HG02798 (cell line): ENCODE results near the gene CST5.
"Not testable (repeated sequence)": the region's sequence is repeated elsewhere in the genome, so short reads cannot be mapped to it uniquely, and the experiment has no call there.

Source experiments
- ATAC-seq: cut with Tn5 transposase; IDR thresholded peaks from one replicate; pipeline ENCODE4 v1.9.1; 2021; ENCODE audit warnings: mild to moderate bottlenecking; ENCODE audit not compliant: unreplicated experiment, poor library complexity

Gene CST5, protein sequence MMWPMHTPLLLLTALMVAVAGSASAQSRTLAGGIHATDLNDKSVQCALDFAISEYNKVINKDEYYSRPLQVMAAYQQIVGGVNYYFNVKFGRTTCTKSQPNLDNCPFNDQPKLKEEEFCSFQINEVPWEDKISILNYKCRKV

DNA sequence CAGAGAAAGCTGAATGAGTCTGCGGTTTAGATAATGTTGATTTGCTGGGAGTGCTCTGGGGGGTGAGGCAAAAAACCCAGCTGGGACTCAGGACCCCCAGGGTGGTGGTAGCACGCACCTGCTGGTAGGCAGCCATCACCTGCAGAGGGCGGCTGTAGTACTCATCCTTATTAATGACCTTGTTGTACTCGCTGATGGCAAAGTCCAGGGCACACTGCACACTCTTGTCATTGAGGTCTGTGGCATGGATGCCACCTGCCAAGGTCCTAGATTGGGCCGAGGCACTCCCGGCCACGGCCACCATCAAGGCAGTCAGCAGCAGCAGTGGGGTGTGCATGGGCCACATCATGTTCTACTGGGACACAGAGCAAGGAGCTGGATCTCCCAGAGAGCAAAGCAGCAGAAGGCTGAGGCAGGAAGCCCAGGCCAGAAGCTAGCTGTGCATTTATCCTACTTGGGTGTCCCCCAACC, at the start of gene CST5:
TSS of gene CST5 (minus strand) at position 421 of the 471 bp plus-strand sequence. CDS start at position 349, 72 bp downstream.
- no peak for ATAC-seq

DNA sequence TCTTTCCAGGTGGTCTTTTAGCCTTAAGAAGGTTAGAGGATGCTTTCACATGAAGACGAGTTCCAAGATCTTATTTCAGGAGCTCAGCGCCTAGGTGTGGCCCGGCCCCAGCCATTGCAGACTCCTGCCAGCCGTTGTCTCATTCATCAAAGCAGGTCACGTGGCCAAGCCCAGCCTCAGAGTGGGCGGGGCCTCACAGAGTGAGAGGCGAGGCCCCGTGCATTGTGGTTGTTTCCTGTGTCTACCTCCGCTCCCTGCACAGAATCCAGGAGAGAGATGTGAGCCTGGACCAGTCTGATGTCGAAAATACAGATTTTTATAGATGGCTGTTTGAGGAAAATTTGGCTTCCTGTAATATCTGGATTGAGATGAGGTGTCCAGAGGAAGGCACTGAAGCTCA, 49.2 kb upstream of the CST5 start:
- ATAC-seq: no peak

DNA sequence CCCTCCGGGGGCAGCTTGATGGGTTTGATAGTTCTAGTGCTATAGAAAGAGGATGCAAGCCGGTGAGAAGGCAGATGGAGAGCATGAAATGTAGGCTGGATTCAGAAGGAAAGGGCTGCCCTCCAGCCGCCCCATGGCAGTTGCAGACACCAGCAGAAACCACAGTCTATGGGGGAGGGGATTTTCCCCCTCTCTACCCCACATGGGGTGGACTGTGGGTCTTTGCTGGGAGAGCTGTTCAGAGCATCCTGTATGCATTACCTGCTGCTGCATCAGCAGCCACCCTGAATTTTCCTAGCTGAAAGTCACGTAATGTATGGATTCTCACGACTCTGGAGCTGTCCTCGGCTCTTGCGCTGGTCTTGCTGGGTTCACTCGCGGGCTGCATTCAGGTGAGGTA, 48.8 kb upstream of the CST5 start:
- ATAC-seq: no peak

DNA sequence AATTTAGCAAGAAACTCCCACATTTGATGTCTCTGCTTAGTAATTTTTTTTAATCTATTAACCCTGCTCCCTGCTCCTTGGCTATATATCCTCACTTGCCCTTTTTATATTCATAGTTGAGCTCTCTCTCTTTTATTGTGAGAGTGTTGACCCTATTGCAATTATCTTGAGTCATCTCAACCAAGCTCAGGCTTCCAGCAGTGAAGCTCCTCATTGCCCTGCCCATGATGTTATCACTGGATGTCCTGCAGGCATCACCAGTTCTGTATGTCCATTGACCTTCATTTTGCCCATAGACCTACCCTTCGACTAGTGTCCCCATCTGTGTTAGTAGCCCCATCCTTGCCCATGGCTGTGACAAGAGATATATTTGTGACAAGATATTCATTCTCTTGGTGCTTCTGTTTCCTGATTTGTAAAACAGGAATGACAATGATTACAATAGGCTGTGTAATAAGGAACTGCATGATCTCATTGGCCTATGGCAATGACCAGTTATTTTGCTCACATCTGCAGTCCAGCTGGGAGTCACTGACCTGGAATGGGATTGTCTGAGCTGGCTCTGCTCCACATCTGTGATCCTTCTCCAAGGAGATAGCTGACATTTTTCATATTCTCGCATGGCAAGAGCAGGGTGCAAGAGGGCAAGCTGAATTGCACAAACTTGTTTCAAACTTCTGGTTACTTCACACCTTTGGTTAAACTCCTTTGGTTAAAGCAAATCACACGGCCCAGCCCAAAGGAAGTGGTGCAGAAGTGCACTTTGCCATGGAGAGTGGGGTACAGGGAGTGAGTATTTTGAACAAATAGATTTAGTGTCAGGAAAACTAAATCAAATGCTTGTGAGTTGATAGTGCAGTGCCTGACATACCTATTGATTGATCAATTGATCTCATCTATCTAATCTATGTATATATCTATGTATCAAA, 47.7 kb upstream of the CST5 start:
- ATAC-seq: no peak

DNA sequence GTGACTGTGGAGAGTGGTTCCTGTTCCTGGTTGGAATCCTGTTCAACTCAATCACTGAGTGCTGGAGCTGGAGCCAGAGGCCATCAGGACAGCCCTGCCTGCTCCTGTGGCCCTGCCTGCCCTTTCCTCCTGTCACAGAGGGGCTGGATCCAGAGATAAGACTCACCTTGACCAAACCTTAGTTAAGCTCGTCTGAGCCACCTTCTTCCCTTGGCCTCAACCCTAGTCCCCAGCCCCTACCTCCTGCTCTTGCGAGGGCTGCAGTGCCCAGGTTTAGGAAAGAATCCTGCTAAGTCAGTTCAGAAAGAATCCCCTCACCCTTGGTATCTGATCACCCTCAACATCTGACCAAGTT, 47.0 kb upstream of the CST5 start:
- ATAC-seq: no peak

DNA sequence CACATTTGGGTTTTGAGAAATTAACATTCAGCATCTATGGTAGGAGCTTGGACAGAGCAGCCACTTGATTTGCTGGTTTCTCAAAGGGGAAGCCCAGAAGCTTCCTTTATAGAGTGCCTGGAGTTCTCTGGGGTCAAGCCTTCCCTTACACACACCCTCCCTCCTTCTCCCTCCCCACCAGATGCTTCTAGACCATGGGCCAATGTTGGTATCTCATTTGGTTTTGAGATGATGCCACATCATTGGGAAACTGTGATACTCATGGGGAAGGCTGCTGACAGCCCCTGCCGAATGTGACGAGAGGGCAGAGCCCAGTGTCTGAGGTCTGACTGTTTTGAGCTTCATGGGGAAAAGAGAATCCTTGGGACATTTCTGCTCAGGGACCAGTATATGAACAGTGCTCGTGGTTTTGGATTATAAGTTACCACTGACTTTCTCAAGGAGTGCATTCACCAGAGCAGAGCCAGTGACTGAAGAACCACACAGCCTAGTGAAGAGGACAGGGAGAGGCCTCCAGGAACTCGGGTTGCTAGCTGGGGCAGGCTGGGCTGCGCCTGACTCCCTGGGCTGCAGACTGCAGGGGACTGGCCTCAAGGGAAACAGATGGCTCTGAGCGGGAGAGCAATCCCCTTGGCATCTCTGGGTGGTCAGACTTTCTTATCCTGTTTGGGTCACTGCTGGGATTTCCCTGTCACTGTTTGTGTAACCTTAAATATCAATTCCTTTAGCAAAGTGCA, 46.4 kb upstream of the CST5 start:
- no peak for ATAC-seq

DNA sequence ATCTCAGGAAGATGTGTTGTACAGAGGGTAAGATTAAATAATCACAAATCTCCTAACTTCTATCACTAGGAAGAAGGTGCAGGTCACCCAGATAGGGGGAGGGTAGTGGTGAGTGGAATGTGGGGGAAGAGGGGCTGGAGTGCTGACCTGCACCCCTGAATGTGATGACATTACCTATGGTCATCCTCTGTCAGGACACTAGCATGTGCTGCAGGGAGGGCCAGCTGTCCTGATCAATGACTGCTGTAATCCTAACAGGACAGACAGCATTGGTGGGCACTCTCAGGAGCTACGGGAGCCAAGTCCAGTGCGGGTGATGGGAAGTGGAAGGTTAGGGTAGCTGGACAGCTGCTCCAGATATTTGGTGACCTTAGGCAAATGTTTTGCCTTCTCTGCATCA, 45.2 kb upstream of the CST5 start:
- no peak for ATAC-seq

DNA sequence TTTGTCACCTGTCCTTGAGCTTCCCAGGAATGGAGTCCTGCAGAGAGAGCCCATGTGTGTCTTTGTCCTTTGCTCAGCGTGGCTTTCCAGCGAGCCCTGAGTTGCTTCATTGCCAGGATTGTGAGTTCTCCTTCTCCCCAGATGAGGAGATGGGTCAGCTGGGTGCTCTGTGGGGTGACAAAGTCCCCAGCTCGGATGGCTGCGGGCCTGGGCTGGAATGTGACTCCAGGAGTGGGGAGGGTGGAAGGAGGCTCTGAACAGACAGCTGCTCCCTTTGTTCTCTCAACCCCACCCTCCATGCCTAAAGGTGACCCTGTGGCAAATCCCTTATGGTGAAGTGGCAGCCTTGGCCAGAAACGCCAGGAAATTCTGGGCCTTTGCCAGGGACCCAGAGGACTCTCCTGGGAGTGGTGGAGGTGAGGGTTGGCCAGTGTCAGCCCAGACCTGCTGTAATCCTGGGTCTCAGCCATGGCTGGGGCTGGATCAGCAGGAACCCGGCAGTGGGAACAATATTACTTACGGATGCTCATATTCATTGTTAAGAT, 44.4 kb upstream of the CST5 start:
- no peak for ATAC-seq

DNA sequence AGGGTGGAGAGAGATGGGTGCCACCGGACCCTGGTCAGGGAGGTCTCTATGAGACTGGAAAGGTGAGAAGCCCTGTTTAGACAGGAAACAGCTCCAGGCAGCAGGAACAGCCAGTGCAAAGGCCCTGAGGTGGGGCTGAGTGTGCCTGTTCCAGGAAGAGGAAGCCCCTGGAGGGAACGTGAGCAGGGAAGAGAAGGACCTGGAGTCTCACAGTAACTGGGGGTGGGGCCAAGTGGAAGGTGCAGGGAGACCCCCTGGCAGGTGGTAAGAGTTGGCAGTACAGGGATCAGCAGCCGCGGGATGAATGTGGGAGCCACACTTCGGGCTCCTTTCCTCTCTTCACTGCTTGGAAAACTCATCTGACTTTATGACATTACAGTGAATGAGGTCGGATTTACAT, 43.8 kb upstream of the CST5 start:
- ATAC-seq: no peak

DNA sequence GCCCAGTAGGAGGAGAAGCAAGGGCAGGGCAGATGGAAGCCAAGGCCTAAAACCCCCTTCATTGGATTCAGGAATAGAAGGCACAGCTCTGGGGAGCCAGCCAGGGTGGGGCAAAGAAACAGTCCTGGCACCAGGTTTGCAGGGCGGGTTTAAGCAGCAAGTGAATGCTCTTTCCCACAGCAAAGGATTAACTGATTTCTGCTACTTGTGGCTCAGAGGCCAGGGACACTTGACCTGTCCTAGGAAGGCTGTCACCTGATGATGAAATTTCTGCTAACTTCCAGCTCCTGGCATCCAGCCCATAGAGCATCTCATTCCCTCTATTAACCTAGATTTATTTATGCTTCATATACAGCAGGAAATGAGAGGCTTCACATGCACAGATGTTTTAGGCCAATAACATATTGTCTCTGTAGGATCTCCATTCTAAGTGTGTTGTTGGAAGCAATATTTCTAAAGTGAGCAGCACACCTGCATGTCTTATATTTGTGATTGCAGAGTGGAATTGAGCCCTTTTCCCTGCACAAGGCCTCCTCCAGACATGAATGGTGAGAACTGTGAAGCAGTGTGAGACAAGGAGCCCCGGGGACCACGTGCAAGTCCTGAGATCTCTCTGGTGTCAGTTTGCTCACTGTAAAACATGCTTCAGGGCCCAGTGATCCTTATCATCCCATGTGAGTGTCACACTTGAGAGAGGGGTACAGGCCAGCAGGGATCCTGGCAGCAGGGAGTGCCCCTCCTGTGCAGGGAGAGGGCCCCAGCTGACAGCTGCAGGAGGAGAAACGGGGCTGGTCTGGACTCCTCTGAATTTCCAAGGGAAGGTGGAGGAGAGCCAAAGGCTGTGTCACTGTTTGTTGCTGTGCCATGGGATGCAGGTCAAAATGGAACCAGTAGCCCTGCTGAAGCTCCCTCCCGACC, 41.1 kb upstream of the CST5 start:
- ATAC-seq: no peak

DNA sequence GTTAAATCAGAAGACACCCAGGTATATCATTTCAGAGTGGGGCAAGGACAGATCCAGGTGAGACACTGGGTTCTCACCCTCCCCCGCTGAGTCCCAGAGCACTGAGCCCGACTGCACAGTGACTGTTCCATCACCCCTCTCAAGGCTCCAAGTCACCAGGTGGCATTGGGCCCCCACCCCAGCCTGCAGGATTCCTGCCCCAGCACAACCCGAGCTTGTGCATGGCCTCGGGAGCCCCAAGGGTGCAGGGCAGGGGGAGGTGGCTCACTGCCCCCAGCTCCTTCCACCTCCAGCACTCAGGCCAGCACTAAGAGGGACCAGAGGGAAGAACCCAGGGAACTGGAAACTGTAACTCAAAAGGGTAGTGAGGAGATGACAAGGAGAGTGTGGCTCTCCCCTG, 39.3 kb upstream of the CST5 start:
- ATAC-seq: no peak

DNA sequence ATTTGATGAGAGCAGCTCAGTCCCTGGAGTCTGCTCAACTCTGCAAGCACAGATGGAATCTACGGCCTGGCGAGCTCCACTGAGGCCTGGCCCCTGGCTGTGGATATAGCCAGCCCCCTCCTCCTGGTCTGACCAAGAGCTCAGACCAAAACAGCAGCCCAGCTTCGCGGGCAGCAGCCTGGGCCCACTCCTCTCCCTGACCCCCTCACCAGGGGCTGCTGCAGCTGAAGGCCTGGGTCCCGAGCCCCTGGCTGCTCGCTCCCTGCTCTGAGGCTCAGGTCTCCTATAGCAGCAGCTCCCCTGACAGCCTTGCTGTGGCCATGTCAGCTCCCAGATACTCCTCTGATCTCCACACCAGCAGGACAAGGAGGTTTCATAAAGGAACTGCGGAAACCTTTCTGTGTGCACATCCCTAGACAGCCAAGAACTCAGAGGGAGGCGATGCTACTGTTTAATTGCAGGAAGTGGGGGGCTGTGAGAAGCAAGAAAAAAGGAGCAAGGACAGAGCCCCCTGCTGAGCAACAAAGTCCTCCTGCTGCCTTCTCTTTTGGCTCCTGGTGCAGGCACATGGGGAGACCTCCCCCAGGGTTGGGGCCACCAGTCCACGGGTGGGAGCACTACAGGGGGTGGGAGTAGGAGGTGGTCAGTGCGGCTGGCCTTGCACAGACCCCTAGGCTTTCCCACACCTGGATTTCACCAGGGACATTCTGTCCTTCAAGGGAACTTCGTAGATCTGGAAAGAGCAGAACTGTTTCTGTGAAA, 38.7 kb upstream of the CST5 start:
- no peak for ATAC-seq

DNA sequence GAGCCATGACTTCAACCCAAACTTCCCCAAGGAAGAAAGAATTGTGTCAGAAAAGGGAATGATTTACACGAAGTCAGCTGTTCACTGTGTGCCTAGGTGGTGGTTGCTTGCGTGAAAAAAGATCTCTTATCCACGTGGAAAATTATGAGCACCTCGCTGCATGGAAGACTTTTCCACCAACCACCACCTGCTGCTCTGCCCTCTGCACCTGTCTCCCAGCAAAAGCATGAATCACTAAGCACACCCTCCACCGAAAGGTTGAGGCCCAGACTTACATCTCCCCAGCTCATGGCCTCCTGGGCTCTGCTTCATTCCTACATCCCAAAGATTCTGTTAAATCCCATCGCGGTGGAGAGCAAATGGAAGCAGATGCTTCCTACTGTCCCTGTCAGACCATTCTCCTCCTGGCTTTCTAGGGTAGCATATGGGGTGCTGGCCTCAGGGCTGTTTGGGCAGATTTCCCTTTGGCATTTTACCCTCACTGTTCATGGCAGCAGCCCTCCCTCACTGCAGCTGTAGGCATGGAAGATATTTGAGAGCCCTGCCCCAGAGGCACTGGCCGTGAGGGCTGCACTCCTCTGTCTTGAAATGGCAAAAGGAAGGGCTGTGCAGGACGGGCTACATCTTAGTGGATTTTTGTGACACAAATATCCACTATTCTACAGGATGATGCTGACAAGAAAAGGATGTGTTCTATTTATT, 37.6 kb upstream of the CST5 start:
- no peak for ATAC-seq

DNA sequence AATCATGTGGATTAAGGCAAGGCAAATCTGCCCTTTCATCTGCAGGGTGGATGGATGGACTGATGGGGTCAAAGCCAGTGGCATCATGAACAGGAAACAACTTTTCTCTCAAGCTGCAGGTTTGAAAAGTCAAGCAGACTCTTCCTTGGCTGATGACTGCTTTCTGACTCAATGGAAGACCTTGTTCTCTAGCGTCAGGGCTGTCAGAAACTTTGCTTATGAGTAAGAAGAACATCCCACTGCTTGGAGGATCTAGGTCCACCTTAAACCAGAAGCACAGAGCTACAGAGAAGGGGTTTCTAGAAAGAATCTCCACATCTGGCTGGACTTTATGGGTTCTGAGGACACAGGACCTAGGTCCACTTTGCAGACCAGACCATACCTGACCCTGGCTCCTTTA, 36.3 kb upstream of the CST5 start:
- ATAC-seq: no peak

DNA sequence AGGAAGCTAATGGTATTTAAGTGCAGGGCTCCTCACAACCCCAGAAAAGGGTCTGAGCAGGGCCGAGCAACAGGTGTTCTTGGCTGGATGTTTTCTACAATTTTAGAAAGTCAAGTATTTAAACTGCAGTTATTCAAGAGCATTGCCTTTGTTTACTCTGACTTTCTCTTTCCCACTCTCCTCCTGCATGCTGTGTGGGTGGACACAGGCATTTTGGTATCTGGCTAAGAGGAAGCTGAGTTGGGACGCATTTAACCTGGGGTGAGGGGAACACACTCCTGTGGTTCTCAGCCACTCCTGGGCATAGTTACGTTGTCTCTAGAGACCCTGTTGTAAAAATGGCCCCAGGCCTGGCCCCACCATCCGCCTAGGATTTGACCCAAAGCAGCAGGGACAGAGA, 34.9 kb upstream of the CST5 start:
- ATAC-seq: not testable (repeated sequence)

DNA sequence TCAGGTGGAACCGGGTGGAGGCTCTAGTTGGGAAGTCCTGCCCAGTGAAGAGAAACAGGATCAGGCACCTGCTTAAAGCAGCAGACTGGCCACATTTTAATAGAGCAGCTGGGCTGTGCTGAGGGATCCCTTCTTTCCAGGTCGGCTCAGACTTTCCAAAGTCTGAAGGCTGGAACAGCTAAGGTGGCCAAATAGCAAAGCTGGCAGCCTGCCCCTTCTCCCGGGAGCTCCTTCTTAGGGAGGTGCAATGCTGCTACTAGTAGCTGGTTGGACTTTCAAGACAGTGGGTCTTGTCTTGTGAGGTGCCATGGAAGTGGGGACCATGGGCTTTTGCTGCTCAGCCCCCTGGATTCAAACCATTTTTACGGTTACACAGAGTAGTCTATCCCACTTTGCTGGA, 30.7 kb upstream of the CST5 start:
- ATAC-seq: no peak

DNA sequence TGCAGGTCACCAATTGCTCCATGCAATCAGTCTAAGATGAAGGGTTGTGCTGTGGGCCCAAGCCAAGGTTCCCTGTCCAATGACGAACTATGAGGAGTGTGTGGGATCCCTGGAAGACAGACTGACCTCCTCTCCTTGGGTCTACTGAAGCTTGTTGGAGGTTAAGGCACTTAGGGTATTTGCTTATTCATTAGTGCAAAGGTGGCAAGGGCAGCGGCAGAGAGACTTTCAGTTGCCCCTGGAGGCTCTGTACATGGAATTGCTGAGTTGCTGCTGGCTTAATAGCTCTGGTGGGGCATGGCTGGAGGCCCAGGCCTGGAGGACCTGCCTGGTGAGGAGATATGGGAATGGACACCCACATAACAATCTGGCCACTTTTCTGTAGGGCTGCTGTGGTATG, 29.8 kb upstream of the CST5 start:
- no peak for ATAC-seq

DNA sequence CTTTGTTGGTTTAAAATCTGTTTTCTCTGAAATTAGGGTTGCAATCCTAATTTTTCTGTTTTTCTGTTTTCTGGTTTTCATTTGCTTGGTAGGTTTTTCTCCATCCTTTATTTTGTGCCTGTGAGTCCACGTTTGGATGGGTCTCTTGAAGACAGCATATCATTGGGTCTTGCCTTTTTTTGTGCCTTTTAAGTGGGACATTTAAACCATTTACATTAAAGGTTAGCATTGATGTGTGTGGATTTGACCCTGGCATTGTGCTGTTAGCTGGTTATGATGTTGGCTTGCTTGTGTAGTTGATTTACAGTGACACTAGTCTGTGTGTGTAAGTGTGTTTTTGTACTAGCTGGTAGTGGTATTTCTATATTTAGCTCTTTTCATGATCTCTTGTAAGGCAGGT, 28.0 kb upstream of the CST5 start:
- no peak for ATAC-seq

DNA sequence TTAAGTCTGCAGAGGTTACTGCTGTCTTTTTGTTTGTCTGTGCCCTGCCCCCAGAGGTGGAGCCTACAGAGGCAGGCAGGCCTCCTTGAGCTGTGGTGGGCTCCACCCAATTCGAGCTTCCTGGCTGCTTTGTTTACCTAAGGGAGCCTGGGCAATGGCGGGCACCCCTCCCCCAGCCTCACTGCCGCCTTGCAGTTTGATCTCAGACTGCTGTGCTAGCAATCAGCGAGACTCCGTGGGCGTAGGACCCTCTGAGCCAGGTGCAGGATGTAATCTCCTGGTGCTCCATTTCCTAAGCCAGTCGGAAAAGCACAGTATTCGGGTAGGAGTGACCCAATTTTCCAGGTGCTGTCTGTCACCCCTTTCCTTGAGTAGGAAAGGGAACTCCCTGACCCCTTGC, 22.8 kb upstream of the CST5 start:
- ATAC-seq: not testable (repeated sequence)
